ENCODE results near the gene RHBDF1.

RHBDF1 gene

DNA sequence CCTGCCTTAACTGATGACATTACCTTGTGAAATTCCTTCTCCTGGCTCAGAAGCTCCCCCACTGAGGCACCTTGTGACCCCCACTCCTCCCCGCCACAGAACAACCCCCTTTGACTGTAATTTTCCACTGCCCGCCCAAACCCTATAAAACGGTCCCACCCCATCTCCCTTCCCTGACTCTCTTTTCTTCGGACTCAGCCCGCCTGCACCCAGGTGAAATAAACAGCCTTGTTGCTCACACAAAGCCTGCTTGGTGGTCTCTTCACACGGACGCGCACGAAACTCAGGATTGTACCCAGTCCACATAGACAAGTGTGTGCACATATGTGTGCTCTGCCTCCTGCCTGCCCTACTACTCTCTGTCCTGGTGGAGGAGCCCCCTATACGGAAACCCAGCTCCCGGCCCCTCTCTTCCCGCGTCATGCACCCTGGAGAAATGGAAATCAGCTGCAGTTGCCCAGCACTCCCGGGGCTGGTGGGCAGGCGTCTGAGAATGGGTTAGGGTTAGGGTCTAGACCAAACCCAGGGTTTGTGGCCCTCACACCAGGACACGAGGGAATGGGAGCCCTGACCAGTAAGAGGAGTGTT lies 2.4 kb upstream of the RHBDF1 start:
- DNase-seq (ENCODE audit: low read depth in 2 of 2) = no peak

DNA sequence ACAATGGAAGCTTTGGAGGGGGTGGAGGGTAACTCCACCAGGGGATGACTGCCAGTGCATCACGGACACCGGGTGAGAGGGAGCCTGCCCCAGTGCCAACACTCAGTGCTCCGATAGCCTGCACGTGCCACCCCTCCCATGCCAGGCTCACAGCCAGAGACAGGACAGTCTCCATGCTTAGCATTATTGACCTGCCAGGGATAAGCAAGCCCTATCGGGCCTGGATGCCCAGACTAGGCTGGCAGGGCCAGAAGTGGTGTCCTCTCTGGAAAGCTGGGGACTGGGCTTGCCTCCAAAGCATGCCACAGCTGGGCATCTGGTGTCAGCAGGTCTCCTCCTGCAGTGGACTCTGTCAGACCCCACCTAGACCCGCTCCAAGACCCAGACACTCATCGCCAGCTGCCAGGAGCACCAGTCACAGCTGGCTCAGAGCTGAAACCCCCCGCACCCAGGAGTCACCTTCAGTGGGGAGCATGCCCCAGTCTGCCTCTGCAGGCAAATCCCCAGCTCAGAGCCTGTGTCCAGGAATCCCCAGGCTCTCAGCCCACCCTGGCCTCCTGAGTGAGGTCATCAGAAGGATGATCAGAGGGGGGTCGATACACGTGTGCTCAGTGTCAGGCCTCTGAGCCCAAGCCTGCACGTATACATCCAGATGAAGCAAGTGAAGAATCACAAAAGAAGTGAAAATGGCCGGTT lies 1.8 kb upstream of the RHBDF1 start:
- no peak for DNase-seq (ENCODE audit: low read depth in 2 of 2)

DNA sequence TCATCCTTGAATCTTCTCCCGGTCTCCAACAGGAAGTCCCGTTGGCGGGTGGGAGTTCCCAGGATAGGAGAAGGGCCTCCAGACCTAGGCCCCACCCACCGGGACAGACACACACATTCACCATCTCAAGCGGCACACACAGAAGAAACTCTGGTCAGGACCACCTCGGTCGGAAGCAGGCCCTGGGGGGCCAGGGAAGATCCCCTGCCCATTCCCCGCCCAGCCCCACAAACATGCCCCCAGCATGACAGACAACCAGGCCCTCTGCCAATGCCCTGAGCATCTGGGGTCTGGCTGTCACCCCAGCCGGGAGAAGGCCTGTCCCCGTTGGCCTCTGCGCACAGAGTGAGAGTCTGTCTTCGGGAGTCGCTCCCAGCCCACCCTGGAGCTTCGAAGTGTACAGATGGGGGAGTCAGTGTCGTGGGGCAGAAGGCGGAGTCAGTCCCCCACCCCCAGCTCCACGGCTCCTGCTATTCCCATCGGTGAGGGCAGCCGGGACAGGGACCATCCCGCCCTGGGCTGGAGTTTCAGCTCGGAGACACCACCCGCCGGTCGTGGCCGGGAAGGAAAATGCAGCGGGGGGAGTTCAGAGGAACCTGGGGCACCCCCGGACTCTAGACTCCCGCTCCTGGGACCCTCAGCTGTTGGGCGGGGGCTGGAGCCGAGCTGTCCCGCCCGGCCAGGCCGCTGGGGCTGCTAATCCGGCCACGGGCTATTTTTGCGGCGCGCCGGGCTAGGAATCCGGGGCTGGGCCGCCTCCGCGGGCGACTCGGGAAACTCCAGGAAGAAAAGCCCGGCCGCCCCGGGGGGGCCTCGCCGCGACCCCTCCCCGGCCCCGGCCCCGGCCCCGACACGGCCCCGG lies 660 bp downstream of the RHBDF1 start:
- DNase-seq (ENCODE audit: low read depth in 2 of 2) = no peak

DNA sequence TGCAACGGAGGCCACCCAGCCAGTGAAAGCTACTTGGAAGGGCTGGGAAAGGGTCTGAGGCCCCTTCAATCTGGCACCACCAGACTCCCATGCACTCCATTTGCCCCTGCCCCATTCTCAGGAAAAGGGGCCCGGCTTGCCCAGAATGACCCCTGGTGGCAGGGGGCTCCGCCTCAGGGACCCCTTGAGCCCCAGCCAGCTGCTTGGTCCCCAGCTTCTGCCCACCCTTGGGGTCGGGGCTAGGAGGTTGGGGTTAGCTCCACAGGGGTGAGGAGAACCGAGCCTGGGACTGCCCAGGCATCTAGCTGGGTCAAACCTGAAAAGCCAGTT lies 1.3 kb downstream of the RHBDF1 start:
- no peak for DNase-seq (ENCODE audit: low read depth in 2 of 2)

DNA sequence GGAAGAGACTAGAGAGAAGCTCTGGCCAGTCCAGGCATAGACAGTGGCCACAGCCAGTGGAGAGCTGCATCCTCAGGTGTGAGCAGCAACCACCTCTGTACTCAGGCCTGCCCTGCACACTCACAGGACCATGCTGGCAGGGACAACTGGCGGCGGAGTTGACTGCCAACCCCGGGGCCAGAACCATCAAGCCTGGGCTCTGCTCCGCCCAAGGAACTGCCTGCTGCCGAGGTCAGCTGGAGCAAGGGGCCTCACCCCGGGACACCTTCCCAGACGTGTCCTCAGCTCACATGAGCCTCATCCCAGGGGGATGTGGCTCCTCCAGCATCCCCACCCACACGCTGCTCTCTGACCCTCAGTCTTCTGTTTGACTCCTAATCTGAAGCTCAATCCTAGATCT lies 3.2 kb downstream of the RHBDF1 start:
- no peak for DNase-seq (ENCODE audit: low read depth in 2 of 2)

DNA sequence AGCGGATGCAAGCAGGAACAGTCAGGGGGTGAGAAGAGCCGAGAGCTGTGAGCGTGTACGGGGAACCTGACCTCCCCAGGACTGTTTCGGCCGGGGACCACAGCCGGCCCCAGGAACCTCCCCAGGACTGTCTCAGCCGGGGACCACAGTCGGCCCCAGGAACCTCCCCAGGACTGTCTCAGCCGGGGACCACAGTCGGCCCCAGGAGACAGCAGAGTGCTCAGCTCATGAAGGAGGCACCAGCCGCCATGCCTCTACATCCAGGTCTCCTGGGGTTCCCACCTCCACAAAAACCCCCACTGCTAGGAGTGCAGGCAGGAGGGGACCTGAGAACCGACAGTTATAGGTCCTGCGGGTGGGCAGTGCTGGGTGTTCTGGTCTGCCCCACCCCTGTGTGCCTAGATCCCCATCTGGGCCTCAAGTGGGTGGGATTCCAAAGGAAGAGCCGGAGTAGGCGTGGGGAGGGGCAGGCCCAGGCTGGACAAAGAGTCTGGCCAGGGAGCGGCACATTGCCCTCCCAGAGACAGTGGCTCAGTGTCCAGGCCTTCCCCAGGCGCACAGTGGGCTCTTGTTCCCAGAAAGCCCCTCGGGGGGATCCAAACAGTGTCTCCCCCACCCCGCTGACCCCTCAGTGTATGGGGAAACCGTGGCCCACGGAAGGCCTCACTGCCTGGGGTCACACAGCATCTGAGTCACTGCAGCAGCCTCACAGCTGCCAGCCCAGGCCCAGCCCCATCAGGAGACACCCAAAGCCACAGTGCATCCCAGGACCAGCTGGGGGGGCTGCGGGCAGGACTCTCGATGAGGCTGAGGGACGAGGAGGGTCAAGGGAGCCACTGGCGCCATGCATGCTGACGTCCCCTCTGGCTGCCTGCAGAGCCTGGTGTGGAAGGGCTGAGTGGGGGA lies 4.3 kb downstream of the RHBDF1 start:
- DNase-seq (ENCODE audit: low read depth in 2 of 2) = no peak

DNA sequence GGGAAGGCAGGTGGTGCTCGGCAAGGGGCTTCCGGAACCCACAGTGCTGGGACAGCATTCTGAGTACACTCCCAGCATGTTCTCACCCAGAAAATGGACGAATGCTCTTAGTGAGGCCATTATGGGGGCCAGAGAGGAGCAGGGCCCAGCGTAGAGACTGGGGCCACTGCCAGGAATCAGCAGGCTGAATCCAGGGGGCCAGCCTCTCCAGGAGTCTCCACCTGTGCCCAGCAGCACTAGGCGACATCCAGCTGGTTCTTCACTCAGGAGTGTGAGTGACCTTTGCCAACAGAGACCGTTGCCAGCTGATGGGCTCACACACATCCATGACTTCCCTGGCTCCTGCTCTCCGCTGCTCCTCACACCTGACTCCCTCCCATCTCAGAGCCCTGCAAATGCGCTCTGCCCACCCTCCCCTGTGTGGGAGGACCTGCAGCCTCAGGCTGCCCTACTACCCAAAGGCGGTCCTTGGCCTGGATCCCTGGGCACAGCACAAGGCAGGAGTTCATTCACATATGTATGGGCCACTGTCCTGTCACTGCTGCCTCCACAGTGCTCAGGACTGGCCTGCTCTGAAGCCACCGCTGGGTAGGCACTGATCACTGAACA lies 5.1 kb downstream of the RHBDF1 start:
- DNase-seq (ENCODE audit: low read depth in 2 of 2) = no peak

DNA sequence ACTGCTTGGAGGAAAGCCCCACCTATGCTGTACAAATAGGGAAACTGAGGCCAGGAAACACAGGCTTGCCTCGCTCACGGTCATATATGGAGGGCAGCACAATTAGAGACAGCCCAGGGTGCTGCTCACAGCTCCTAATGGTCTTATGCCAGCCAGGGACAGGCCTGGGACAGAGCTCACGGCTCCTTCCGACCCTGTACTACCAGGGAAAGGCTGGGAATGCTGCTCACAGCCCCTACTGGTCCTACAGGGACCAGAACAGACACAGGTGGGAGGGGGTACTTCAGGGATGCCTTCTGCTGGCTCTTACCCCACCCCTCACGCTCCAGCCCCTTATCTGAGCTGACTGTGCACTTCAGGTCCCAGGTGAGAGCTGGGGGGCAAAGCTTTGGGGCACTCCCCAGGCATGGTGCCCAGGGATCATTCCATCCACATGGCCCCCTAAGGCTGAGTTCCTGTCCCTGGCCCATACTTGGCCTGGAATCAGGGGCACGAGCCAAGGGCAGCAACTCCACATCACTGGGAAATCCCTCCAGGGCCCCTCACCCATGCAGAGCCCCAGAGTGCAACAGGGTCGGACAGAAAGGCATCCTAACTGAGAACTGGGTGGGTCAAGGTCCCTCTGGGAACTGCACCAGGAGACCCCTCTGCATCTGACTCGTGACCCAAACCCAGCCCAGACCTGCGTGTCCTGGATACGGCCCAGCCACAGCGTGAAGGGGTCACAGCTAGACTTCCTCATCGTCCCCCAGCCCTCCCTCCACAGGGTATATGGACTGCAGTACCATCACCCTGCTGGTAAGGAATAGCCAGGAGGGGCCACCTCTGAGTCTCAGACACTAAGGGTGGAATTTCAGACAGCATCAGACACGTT lies 5.9 kb downstream of the RHBDF1 start:
- DNase-seq (ENCODE audit: low read depth in 2 of 2) = no peak

DNA sequence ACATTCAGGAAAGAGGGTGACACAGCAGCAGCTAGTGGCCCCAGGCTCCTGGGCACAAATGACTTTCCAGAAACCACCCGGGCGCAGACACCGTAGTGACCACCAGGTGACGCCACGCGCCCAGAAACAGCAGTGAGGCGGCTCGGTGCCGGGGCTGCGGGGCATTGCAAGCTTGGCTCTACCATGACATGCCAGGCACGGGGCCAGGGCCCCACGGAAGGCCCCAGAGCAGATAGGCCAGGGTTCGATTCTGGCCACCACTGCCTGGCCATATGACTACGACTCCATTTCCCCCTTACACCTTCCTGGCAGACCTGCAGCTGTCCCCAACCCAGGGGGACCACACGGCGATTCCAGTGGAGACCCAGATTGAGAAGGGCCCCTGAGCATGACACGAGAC lies 6.7 kb downstream of the RHBDF1 start:
- DNase-seq (ENCODE audit: low read depth in 2 of 2) = peak; percentile 71 to 72

DNA sequence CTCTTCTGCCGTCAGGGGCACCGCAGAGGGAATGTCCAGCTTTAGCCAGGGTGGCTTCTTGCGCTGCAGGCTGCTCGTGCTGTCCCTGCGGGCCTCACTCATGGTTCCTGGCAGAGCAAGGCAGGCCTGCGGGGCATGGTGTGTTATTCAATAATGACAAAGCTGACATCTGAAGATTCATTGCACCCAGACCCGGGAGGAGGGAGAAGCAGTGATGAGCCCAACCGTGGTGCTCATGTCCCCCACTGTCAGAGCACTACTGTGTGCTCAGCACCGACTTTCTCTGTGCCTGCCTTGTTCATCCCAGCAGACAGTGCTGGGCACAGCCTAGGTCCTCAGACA lies 7.5 kb downstream of the RHBDF1 start:
- DNase-seq (ENCODE audit: low read depth in 2 of 2) = no peak

DNA sequence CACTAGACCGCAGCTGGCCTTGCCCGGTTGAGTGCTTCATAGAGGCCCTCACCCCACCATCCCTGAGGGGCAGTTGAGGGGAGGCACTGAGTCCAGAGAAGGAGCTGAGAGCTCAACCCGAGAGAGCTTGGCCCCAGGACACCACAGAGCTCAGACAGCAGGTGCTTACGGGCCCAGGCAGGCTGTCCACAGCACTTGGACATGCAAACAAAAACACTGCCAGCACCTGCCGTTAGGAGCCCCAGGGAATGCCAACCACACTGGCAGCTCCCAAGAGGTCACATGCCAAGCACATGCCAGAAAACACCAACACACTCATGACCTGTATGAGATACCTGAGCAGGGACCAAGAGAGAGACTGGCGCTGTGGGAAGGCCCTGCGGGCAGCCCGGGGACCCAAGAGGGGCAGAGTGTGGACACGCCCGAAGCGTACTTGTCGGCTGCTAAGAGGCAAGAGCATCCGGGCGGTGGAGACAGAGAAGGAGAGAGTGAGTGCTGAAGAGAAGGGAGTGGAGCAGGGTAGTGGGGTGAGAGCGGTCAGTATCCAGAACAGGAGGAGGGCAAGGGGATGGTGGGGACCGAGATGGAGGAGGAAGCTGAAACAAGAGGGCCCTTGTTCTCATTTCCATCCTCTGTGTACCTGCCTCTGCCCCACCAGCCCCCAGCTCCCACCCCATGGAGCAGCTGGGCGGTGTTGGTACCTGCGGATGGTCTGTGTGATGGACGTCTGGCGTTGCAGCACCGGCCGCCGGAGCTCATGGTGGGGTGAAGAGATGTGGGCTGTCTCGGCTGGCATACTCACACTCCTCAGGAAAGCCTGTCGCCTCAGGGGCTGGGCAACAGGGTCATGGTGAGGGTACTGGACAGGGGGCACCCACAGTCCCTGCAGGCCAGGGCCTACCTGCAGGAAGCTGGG lies 8.2 kb downstream of the RHBDF1 start:
- no peak for DNase-seq (ENCODE audit: low read depth in 2 of 2)

DNA sequence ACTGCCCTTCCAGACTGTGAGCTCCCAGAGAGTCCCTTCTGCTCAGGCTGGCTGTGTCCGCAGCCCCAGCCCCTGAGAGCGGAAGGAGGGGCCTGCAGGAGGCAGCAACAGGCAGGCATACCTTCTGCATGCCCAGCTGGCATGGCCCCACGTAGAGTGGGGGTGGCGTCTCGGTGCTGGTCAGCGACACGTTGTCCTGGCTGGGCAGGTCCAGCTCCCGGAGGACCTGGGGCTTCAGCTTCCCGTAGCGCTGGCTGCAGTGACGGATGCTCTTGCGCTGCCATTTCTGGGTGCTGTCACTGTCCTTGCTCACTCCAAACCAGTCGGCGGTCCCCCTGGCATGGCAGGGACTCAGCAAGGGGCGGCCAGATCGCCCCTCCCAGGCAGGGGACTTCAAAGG lies 9.0 kb downstream of the RHBDF1 start:
- no peak for DNase-seq (ENCODE audit: low read depth in 2 of 2)

DNA sequence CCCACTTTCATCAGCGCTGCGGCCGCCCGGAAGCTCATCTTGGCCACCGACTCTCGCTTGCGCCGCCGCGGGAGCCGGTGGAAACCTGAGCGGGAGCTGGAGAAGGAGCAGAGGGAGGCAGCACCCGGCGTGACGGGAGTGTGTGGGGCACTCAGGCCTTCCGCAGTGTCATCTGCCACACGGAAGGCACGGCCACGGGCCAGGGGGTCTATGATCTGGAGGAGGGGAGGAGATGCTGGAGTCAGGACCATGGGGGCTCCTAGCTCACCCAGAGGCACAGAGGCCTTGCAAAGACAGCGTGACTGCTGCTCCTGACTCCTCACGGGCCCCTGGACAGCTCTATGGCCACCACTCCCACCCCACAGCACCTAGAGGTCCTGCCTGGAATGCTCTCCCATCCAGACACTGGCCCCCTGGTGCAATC lies 9.5 kb downstream of the RHBDF1 start:
- DNase-seq (ENCODE audit: low read depth in 2 of 2) = no peak

DNA sequence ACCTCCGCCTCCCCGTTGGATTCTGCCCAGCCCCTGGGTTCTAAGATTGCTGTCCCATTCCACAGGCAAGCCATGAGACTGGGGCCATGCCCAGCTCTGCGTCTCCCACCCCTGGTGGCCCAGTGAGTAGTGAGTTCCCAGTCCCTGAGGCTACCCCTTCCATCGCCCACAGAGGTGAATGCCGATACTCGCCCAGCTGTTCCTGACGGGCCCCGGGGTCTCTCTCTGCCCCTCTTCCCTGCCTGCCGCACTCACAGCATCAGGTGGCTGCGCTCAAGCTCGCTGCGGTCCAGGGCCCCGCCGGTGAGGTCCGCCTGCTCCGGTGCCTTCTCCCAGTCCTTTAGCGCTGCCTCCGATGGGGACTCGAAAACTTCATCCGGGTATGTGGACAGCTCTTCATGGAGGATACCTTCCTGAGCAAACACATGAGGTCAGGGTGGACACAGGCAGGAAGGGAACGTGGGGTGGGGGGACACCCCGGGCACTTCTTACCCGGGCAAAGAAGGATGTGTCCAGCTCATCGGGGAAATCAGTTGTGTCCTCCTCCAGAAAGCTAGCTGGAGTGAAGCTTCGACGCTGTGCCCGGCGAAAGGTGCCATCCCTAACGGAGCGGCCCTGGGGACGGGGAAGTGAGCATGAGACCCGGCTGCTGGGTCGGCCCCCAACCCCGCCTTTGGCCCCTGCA lies 10.0 kb downstream of the RHBDF1 start:
- DNase-seq (ENCODE audit: low read depth in 2 of 2) = no peak

DNA sequence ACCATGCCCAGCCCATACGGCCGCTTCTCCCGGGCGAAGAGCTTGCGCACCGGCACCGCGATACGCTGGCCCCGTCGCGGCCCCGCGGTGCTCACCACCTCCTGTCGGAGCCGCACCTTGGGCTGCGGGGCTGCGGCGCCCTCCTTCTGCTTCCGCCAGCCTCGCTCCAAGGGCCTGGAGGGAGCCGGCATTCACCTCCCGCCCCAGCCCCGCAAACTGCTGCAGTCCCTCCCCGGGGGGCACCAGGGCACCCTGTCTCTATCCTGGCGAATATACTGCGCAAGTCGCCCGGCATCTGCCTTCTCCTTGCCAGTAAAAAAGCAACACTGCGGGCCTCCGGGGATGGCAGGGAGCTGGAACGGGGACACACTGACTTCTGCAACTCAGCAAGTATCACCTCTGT lies 10.6 kb downstream of the RHBDF1 start:
- DNase-seq (ENCODE audit: low read depth in 2 of 2) = no peak

DNA sequence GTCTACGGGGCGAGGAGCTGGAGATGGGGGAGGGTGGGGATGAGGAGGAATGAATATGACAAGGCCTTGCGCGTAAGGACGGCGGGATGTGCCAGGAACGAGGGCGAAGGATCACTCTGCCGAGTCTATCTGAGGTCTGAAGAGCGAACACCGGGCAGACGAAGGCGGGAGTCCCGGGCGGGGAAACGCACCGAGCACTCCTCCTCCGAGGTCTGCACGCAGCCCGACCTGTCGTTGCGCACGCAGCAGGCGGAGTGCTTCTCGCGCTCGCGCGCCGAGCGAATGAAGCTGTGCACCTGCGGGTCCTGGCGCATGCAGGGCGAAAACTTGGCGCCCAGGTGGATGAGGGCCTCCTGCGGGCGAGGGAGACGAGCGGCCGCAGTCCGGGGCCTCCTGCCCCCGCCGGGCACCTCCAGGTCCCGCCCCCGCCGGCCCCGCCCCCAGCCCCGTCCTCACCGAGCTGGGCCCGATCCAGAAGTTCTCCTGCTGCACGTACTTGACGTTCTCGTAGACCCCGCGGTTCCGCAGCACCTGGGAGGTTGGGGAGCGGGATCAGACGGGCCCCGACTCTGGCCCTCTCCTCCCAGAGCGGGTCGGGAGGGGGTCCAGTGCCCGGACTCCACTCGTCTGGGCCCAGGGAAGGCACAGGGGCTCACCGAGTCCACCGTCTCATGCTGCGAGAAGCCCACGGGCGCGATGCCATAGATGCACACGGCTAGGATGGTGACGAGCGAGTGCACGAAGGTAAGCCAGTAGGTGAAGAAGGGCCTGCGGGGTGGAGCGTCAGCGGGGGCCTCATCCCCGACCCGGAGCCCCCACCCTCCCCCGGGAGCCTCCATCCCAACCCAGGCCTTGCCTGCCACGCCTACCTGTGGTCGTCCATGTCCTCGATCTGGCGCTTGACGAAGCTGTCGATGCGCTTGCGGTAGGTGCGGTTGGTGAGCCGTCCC lies 11.2 kb downstream of the RHBDF1 start:
- DNase-seq (ENCODE audit: low read depth in 2 of 2) = no peak

DNA sequence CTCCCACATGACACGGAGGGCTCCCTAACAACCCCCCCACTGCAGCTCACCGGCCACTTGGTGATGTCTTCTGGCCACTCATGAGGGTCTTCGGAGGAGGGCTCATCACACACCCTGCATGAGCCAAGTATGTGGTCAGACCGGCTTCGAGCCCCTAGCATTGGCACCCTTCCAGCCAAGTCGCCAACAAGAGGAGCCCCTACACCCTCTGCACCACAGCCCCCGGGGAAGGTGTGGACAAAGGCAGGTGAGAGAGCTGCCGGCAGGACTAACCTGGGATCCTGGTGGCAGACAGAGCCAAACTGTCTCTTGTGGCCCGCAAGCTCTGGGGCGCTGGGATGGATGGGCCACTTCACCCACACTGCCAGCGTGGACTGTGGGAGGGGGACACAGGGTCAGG lies 12.3 kb downstream of the RHBDF1 start:
- DNase-seq (ENCODE audit: low read depth in 2 of 2) = no peak

Data from stimulated activated CD8-positive, alpha-beta memory T cell treated with anti-CD3 and anti-CD28 coated beads, Interleukin-7, amount 100 ng/mL, for 4 hours (primary cell).